Upper lobe of right lung (tissue), 1 donor: ENCODE measurements around the gene RPTOR. TPM values are rescaled to one million over a fixed set of nuclear protein-coding genes. Genes with fewer than 3 reads are reported as not detected.

Experiments used
- ATAC-seq: fragments of 200-7000 bp; cut with Tn5 transposase; one replicate; pipeline ENCODE4 v1.9.1; 2020; ENCODE audit warnings: mild to moderate bottlenecking, moderate library complexity
- DNase-seq: peaks from one replicate; pipeline ENCODE4 v3.0.0-alpha.2; 2020
- H3K27ac ChIP-seq: fragments of 200-600 bp; one replicate; pipeline ENCODE4 v1.8.0; 2022
- H3K27me3 ChIP-seq: fragments of 200-600 bp; one replicate; pipeline ENCODE4 v1.8.0; 2022; ENCODE audit warnings: mild to moderate bottlenecking
- H3K36me3 ChIP-seq: fragments of 200-600 bp; one replicate; pipeline ENCODE4 v1.8.0; 2022
- H3K4me1 ChIP-seq: fragments of 200-600 bp; one replicate; pipeline ENCODE4 v1.8.0; 2022
- H3K4me3 ChIP-seq: fragments of 200-600 bp; one replicate; pipeline ENCODE4 v1.8.0; 2022; ENCODE audit warnings: mild to moderate bottlenecking
- H3K9me3 ChIP-seq: fragments of 200-600 bp; one replicate; pipeline ENCODE4 v1.8.0; 2022
- intact Hi-C: fragments of 100-400 bp; cut with DNase I; formaldehyde crosslinking; loops from one replicate; pipeline ENCODE4 v1.11.0; 2022
- total RNA-seq: library from RNA; stranded (reverse); fragmentation: NEBNext Ultra II Directional; extraction: Animal tissue kit (Norgen Biotek cat#: 25700); gene quantifications from one replicate; pipeline ENCODE4 v1.2.1, GENCODE V29; 2021
- TF ChIP-seq, protein P1 (sequence below): fragments of 200-600 bp; IDR thresholded peaks from one replicate; pipeline ENCODE4 v1.8.0; 2022; ENCODE audit warnings: antibody characterized with exemption
- donor health status: DM: no; HTN: yes; CAD: no; lungs with severe emphysema.

The RPTOR gene
- total RNA-seq, 1 donor from 2014 or later, result 35.4 TPM

DNA sequence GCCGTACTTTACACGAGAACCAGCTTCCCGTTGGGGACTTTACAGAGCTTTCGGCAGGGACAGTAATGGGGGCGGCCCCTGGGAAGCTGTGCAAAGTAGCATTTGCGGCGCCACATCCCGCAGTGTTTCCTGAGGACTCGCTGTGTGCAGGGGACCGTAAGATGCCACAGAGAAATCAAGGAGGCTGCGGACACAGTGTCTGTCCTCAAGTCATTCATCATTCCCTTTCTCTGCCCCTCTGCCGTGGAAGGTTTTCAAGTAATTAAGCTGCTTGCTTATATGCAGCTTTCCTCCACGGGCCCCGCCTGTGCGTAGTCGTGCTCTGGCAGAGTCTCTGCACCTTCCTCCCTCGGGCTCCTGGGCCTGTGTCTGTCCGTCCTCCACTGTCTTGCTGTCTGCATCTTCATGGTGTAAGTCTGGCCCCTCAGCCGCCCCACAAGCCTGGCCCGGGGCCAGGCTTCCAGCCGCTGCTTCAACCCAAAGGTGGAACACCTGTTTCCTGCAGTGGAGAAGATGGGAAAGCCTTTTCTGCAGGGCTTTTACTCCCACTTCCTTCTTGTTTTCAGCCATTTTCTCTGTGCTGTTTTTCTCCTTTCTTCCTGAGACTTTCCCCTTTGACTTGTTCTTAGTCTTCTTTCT lies 230.1 kb downstream of the RPTOR start:
- Histone ChIP-seq H3K27ac (no peak overlapping the region), H3K36me3 (no peaks in the 10 kb centered on the region), H3K4me1 (peaks cover 6% of the 10 kb centered on the region), H3K4me3 (no peak overlapping the region), H3K9me3 (no peaks in the 10 kb centered on the region), H3K27me3 (no peaks in the 10 kb centered on the region)
- TF ChIP-seq, protein P1, sequence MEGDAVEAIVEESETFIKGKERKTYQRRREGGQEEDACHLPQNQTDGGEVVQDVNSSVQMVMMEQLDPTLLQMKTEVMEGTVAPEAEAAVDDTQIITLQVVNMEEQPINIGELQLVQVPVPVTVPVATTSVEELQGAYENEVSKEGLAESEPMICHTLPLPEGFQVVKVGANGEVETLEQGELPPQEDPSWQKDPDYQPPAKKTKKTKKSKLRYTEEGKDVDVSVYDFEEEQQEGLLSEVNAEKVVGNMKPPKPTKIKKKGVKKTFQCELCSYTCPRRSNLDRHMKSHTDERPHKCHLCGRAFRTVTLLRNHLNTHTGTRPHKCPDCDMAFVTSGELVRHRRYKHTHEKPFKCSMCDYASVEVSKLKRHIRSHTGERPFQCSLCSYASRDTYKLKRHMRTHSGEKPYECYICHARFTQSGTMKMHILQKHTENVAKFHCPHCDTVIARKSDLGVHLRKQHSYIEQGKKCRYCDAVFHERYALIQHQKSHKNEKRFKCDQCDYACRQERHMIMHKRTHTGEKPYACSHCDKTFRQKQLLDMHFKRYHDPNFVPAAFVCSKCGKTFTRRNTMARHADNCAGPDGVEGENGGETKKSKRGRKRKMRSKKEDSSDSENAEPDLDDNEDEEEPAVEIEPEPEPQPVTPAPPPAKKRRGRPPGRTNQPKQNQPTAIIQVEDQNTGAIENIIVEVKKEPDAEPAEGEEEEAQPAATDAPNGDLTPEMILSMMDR, result no peak
- no peak for ATAC-seq
- no peak for DNase-seq
- intact Hi-C loops, result no loop called here

DNA sequence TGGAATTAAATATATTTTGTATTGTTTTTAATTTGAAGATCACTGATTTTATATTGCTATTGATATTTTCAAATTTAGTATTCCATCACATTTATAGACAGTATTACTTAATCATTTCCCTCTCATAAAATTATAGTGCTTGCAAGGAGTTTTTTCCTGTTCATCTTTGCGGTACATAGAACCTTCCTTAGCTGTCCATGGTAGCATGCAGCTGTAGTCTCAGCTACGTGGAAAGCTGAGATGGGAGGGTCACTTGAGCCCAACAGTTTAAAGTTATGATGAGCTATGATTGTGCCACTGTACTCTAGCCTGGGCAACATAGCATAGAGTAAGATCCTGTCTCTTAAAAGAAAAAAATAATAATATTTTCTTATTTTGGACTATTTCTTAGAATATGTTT lies 231.2 kb downstream of the RPTOR start:
- no peaks in the 10 kb centered on the region for H3K27me3 ChIP-seq
- TF ChIP-seq, protein P1, result no peak
- ATAC-seq, result no peak
- H3K36me3 ChIP-seq, result no peaks in the 10 kb centered on the region
- H3K27ac ChIP-seq, result no peak overlapping the region
- H3K4me3 ChIP-seq, result no peak overlapping the region
- H3K9me3 ChIP-seq, result no peaks in the 10 kb centered on the region
- no peak for DNase-seq
- H3K4me1 ChIP-seq, result peaks cover 17% of the 10 kb centered on the region
- intact Hi-C loops, result no loop called here

DNA sequence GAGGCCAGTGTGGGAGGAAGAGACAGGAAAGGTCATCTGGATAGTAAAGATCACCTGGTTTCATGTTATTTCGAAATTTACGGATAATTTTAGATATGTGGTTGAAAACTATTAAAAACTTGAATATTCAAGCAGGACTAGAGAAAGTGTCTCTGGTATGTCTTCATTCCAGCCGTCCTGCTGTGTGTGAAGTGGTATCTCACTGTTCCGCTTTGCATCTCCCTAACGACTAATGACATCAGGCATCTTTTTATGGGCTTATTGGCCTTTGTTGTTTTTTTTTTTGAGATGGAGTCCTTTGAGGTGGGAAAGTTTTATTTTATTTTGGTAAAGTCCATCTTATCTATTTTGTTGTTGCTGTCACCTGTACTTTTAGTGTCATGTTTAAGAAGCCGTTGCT lies 232.6 kb downstream of the RPTOR start:
- Histone ChIP-seq H3K4me3 (no peak overlapping the region), H3K36me3 (no peaks in the 10 kb centered on the region), H3K9me3 (no peaks in the 10 kb centered on the region), H3K27me3 (no peaks in the 10 kb centered on the region), H3K27ac (no peak overlapping the region), H3K4me1 (peaks cover 20% of the 10 kb centered on the region)
- no peak for DNase-seq
- TF ChIP-seq, protein P1, result no peak
- ATAC-seq, result no peak
- intact Hi-C loops, result no loop called here

DNA sequence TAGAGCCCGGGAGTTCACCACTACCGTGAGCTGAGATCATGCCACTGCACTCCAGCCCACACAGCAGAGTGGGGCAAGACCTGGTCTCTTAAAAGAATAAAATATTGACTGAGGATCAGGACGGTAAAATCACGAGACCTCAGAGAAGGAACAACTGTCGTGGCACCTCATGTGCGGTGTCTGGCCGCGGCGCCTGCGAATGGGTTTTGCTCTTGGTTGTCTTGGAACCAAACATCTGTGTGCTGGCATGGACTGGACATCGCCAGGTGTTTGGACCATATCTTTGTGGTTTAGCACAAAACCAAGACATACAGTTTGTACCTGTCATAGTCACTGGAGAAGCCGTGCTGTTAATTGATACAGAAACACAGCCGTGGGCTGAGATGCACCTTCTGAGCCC lies 234.1 kb downstream of the RPTOR start:
- Histone ChIP-seq H3K4me1 (peaks cover 33% of the 10 kb centered on the region), H3K4me3 (no peak overlapping the region), H3K27me3 (no peaks in the 10 kb centered on the region), H3K36me3 (no peaks in the 10 kb centered on the region), H3K27ac (no peak overlapping the region), H3K9me3 (no peaks in the 10 kb centered on the region)
- DNase-seq, result no peak
- intact Hi-C loops, result no loop called here
- TF ChIP-seq, protein P1, result no peak
- no peak for ATAC-seq

DNA sequence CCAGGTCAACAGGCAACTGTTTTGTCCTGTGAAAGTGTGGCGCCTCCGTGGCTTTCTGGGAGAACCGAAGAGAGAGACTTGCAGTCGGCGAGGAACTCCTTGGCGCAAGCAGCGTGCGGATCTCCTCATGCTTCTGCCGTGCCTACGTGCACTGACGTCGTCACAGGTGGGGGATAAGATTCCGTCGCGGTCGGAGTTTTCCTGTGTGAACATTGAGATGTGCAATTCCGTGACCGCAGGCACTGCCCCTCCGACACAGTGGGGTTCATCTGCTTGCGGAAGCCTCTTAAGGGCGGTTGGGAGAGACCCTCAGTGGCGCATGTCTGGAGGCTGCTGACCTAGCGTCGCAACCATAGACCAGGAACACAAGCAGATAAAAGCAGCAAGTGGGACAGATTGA lies 234.7 kb downstream of the RPTOR start:
- H3K27ac ChIP-seq, result no peak overlapping the region

More for the DNA sequence above, 234.7 kb downstream of the RPTOR start:
- DNase-seq, result no peak
- Histone ChIP-seq H3K36me3 (no peaks in the 10 kb centered on the region), H3K4me3 (no peak overlapping the region), H3K27me3 (no peaks in the 10 kb centered on the region), H3K9me3 (no peaks in the 10 kb centered on the region), H3K4me1 (peaks cover 38% of the 10 kb centered on the region)
- TF ChIP-seq, protein P1, result no peak
- intact Hi-C loops, result no loop called here
- no peak for ATAC-seq
